K562 (cell line): ENCODE measurements around the gene KCNC4. TPM values are rescaled to one million over a fixed set of nuclear protein-coding genes. Genes with fewer than 3 reads are reported as not detected.

ENCODE experiments used
- KLF1 ChIP-seq: fragments of 450-650 bp; IDR thresholded peaks from 2 replicates; pipeline ENCODE4 v1.6.1; 2016; ENCODE audit warnings: missing genetic modification characterization, missing compliant biosample characterization
- RAD21 ChIP-seq, 2 experiments: fragments of 250-450 bp in 1 of 2; fragments of 450-650 bp in 1 of 2; sonication (Bioruptor Pico) in 1 of 2; formaldehyde crosslinking in 1 of 2; IDR thresholded peaks in 1 of 2; conservative IDR thresholded peaks in 1 of 2; 2 replicates each; pipeline versions ENCODE4 v1.4.0 to v1.8.0; 2020 to 2022; ENCODE audit warnings: mild to moderate bottlenecking in 2 of 2, moderate library complexity in 1 of 2
- RBM22 ChIP-seq: fragments of 200-400 bp; formaldehyde crosslinking; IDR thresholded peaks from 2 replicates; pipeline ENCODE4 v1.6.1; 2018; ENCODE audit warnings: low read length, low read depth; ENCODE audit not compliant: poor library complexity, severe bottlenecking
- SETDB1 ChIP-seq: IDR thresholded peaks from one replicate; pipeline ENCODE4 v1.6.1; 2012; ENCODE audit warnings: low read length, control low read depth, inconsistent platforms
- ZNF57 ChIP-seq: fragments of 450-650 bp; formaldehyde crosslinking; IDR thresholded peaks from 2 replicates; pipeline ENCODE4 v1.4.0; 2020; ENCODE audit warnings: mild to moderate bottlenecking, moderate library complexity
- polyA plus RNA-seq, 8 experiments: library from polyadenylated mRNA; depleted of rRNA in 4 of 8; stranded (reverse) in 5 of 8; unstranded in 3 of 8; fragments of >200 nt; fragmentation: Nextera tagmentation in 2 of 8; fragmentation: Illumina TruSeq in 1 of 8; extraction: Ambion mirVana in 2 of 8; extraction: Trizol in 1 of 8; gene quantifications; 2 replicates each; pipeline versions ENCODE4 v1.2.1 to v1.2.3, GENCODE V29; 2011 to 2014; ENCODE audit warnings: inconsistent platforms in 1 of 8, missing spikeins in 1 of 8
- total RNA-seq, 7 experiments: library from RNA; depleted of rRNA in 6 of 7; stranded (reverse); fragments of >200 nt in 6 of 7; fragmentation: Illumina TruSeq in 2 of 7; extraction: Trizol in 2 of 7; gene quantifications; 2 replicates each; pipeline versions ENCODE4 v1.2.1 to v1.2.3, GENCODE V29; 2011 to 2021; ENCODE audit warnings: low replicate concordance in 1 of 7
- TF ChIP-seq, protein P1 (sequence below): fragments of 450-650 bp; IDR thresholded peaks from 2 replicates; pipeline ENCODE4 v1.6.1; 2017; ENCODE audit warnings: antibody characterized with exemption, mild to moderate bottlenecking
- TF ChIP-seq, protein P2 (sequence below): fragments of 450-650 bp; IDR thresholded peaks from 2 replicates; pipeline ENCODE4 v1.6.1; 2016; ENCODE audit warnings: low read depth, mild to moderate bottlenecking, moderate library complexity
- TF ChIP-seq, protein P3 (sequence below): fragments of 450-650 bp; IDR thresholded peaks from 2 replicates; pipeline ENCODE4 v1.6.1; 2016; ENCODE audit warnings: low read depth
- TF ChIP-seq, protein P4 (sequence below): fragments of 250-450 bp; sonication (Bioruptor Pico); IDR thresholded peaks from 2 replicates; pipeline ENCODE4 v1.8.0; 2021; ENCODE audit warnings: borderline replicate concordance, mild to moderate bottlenecking, moderate library complexity; ENCODE audit not compliant: poor library complexity, severe bottlenecking

The KCNC4 gene
- total and polyA plus RNA-seq, 9 of the 15 experiments (the other 6 are each of a cell fraction or from before 2014, with no cell fraction given) = 0.07 to 1.8 (median 0.73) TPM

DNA sequence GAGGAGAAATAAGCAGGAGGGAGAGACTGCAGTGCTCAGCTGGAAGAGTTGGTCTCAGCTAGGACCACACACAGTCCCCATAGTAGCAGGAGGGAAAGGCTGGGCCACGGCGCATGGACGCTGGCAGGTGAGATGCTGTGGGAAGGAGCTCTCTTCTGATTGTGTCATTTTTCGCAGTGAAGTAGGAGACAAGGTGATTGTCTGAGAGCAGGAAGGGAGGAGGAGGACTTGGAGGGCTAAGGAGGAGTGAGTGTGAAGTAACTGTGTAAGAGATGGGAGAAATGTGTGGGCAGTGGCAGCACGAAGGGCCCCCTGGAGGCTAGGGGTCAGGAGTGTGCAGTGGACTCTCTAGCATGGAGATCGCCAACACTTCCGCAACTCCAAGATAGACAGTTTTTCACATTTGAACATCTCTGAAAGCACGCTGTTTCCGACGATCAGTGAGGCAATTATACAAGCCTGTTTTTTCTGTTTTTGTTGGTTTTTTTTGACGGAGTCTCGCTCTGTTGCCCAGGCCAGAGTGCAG, 26.4 kb upstream of the KCNC4 start (continued):
- TF ChIP-seq, protein P1, sequence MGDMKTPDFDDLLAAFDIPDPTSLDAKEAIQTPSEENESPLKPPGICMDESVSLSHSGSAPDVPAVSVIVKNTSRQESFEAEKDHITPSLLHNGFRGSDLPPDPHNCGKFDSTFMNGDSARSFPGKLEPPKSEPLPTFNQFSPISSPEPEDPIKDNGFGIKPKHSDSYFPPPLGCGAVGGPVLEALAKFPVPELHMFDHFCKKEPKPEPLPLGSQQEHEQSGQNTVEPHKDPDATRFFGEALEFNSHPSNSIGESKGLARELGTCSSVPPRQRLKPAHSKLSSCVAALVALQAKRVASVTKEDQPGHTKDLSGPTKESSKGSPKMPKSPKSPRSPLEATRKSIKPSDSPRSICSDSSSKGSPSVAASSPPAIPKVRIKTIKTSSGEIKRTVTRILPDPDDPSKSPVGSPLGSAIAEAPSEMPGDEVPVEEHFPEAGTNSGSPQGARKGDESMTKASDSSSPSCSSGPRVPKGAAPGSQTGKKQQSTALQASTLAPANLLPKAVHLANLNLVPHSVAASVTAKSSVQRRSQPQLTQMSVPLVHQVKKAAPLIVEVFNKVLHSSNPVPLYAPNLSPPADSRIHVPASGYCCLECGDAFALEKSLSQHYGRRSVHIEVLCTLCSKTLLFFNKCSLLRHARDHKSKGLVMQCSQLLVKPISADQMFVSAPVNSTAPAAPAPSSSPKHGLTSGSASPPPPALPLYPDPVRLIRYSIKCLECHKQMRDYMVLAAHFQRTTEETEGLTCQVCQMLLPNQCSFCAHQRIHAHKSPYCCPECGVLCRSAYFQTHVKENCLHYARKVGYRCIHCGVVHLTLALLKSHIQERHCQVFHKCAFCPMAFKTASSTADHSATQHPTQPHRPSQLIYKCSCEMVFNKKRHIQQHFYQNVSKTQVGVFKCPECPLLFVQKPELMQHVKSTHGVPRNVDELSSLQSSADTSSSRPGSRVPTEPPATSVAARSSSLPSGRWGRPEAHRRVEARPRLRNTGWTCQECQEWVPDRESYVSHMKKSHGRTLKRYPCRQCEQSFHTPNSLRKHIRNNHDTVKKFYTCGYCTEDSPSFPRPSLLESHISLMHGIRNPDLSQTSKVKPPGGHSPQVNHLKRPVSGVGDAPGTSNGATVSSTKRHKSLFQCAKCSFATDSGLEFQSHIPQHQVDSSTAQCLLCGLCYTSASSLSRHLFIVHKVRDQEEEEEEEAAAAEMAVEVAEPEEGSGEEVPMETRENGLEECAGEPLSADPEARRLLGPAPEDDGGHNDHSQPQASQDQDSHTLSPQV = no peak
- TF ChIP-seq KLF1 (tag) = no peak
- TF ChIP-seq, protein P2, sequence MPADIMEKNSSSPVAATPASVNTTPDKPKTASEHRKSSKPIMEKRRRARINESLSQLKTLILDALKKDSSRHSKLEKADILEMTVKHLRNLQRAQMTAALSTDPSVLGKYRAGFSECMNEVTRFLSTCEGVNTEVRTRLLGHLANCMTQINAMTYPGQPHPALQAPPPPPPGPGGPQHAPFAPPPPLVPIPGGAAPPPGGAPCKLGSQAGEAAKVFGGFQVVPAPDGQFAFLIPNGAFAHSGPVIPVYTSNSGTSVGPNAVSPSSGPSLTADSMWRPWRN = no peak
- TF ChIP-seq, protein P3, sequence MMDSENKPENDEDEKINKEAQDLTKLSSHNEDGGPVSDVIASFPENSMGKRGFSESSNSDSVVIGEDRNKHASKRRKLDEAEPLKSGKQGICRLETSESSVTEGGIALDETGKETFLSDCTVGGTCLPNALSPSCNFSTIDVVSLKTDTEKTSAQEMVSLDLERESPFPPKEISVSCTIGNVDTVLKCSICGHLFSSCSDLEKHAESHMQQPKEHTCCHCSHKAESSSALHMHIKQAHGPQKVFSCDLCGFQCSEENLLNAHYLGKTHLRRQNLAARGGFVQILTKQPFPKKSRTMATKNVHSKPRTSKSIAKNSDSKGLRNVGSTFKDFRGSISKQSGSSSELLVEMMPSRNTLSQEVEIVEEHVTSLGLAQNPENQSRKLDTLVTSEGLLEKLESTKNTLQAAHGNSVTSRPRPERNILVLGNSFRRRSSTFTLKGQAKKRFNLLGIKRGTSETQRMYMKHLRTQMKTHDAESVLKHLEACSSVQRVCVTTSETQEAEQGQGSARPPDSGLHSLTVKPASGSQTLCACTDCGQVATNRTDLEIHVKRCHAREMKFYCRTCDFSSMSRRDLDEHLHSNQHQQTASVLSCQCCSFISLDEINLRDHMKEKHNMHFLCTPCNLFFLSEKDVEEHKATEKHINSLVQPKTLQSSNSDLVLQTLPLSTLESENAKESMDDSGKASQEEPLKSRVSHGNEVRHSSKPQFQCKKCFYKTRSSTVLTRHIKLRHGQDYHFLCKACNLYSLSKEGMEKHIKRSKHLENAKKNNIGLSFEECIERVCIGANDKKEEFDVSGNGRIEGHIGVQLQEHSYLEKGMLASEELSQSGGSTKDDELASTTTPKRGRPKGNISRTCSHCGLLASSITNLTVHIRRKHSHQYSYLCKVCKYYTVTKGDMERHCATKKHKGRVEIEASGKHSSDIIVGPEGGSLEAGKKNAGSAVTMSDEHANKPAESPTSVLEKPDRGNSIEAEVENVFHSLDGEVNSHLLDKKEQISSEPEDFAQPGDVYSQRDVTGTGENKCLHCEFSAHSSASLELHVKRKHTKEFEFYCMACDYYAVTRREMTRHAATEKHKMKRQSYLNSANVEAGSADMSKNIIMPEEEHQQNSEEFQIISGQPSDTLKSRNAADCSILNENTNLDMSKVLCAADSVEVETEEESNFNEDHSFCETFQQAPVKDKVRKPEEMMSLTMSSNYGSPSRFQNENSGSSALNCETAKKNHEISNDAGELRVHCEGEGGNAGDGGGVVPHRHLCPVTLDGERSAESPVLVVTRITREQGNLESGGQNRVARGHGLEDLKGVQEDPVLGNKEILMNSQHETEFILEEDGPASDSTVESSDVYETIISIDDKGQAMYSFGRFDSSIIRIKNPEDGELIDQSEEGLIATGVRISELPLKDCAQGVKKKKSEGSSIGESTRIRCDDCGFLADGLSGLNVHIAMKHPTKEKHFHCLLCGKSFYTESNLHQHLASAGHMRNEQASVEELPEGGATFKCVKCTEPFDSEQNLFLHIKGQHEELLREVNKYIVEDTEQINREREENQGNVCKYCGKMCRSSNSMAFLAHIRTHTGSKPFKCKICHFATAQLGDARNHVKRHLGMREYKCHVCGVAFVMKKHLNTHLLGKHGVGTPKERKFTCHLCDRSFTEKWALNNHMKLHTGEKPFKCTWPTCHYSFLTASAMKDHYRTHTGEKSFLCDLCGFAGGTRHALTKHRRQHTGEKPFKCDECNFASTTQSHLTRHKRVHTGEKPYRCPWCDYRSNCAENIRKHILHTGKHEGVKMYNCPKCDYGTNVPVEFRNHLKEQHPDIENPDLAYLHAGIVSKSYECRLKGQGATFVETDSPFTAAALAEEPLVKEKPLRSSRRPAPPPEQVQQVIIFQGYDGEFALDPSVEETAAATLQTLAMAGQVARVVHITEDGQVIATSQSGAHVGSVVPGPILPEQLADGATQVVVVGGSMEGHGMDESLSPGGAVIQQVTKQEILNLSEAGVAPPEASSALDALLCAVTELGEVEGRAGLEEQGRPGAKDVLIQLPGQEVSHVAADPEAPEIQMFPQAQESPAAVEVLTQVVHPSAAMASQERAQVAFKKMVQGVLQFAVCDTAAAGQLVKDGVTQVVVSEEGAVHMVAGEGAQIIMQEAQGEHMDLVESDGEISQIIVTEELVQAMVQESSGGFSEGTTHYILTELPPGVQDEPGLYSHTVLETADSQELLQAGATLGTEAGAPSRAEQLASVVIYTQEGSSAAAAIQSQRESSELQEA = no peak
- TF ChIP-seq ZNF57 = no peak
- TF ChIP-seq RBM22 = no peak
- TF ChIP-seq, protein P4, sequence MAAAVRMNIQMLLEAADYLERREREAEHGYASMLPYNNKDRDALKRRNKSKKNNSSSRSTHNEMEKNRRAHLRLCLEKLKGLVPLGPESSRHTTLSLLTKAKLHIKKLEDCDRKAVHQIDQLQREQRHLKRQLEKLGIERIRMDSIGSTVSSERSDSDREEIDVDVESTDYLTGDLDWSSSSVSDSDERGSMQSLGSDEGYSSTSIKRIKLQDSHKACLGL = no peak
- TF ChIP-seq RAD21 (CRISPR knock-in tag; conservative IDR thresholded peaks at IDR 0.05 in 1 of 2, IDR thresholded peaks at IDR 0.05 in 1 of 2) = no peak
- TF ChIP-seq SETDB1 = no peak
